Spleen (tissue), 13 donors: Measurements from ENCODE around the gene DHX38. TPM values are rescaled to one million over a fixed set of nuclear protein-coding genes. Genes with fewer than 3 reads are reported as not detected.
A peak's percentile ranks its signal among the peaks of the same experiment; 100 is the strongest.

ENCODE experiments used
- DNase-seq: peaks from one replicate; pipeline ENCODE4 v3.0.0-alpha.2; 2020
- H3K27ac ChIP-seq, 8 donors: fragments of 200-600 bp; sonication (generic) in 7 of 8; 1 replicate in 4 of 8; 2 replicates in 4 of 8; pipeline versions ENCODE4 v1.5.0 to v1.8.0; 2016 to 2021; ENCODE audit warnings: inconsistent platforms in 4 of 8, mild to moderate bottlenecking in 4 of 8, moderate library complexity in 1 of 8
- H3K27me3 ChIP-seq, 7 donors: fragments of 200-600 bp; sonication (generic) in 6 of 7; replicated peaks in 1 of 7; 1 replicate in 4 of 7; 2 replicates in 3 of 7; pipeline versions ENCODE4 v1.5.0 to v1.8.0; 2016 to 2021; ENCODE audit warnings: inconsistent platforms in 3 of 7, mild to moderate bottlenecking in 1 of 7
- H3K36me3 ChIP-seq, 6 donors: fragments of 200-600 bp; sonication (generic) in 5 of 6; 1 replicate in 4 of 6; 2 replicates in 2 of 6; pipeline versions ENCODE4 v1.5.0 to v1.8.0; 2016 to 2021; ENCODE audit warnings: inconsistent platforms in 2 of 6
- H3K4me1 ChIP-seq, 6 donors: fragments of 200-600 bp; sonication (generic) in 5 of 6; 1 replicate in 3 of 6; 2 replicates in 3 of 6; pipeline versions ENCODE4 v1.5.0 to v1.8.0; 2016 to 2021; ENCODE audit warnings: inconsistent platforms in 3 of 6
- H3K4me3 ChIP-seq, 8 donors: fragments of 200-600 bp; sonication (generic) in 7 of 8; 1 replicate in 4 of 8; 2 replicates in 4 of 8; pipeline versions ENCODE4 v1.5.0 to v1.8.0; 2016 to 2021; ENCODE audit warnings: inconsistent platforms in 4 of 8, mild to moderate bottlenecking in 4 of 8, moderate library complexity in 2 of 8
- H3K9me3 ChIP-seq, 8 donors: fragments of 200-600 bp; sonication (generic) in 7 of 8; 1 replicate in 4 of 8; 2 replicates in 4 of 8; pipeline versions ENCODE4 v1.5.0 to v1.8.0; 2016 to 2021; ENCODE audit warnings: inconsistent platforms in 4 of 8
- POLR2A ChIP-seq, 3 donors: fragments of 450-650 bp; IDR thresholded peaks; one replicate each; pipeline ENCODE4 v1.5.1; 2017; ENCODE audit warnings: antibody characterized with exemption in 3 of 3, mild to moderate bottlenecking in 1 of 3
- POLR2AphosphoS5 ChIP-seq, 3 donors: sonication (generic); formaldehyde crosslinking; IDR thresholded peaks; one replicate each; pipeline ENCODE4 v1.5.1; 2017; ENCODE audit warnings: antibody characterized with exemption in 3 of 3
- WGBS, 5 donors: extraction: QIAGEN DNeasy Blood & Tissue Kit in 3 of 5; methylation state at CpG; one replicate each; pipeline versions ENCODE4 v1.1.5 to v1.1.7; 2013 to 2018; 5-methylcytosine and 5-hydroxymethylcytosine counted together
- intact Hi-C: fragments of 100-400 bp; cut with DNase I; formaldehyde crosslinking; loops from one replicate; pipeline ENCODE4 v1.15.0; 2023; ENCODE audit warnings: low total_unique reads
- long read RNA-seq, 2 donors: transcript quantifications; one replicate each; lab custom pipeline, GENCODE V29; 2026
- polyA plus RNA-seq, 3 donors: library from polyadenylated mRNA; stranded (reverse); fragments of 200-250 nt; gene quantifications; one replicate each; pipeline ENCODE4 v1.2.1, GENCODE V29; 2013
- total RNA-seq, 7 donors: library from RNA; depleted of rRNA in 3 of 7; stranded (reverse); fragments of >200 nt in 3 of 7; fragmentation: NEBNext Ultra II Directional in 4 of 7; extraction: Animal tissue kit (Norgen Biotek cat#: 25700) in 4 of 7; gene quantifications; one replicate each; pipeline versions ENCODE4 v1.1.0 to v1.2.1, GENCODE V29; 2016 to 2021
- TF ChIP-seq, protein P1 (sequence below), 11 experiments: fragments of 200-600 bp in 7 of 11; fragments of 450-650 bp in 4 of 11; sonication (generic) in 4 of 11; IDR thresholded peaks in 8 of 11; conservative IDR thresholded peaks in 3 of 11; 1 replicate in 7 of 11; 2 replicates in 4 of 11; pipeline versions ENCODE4 v1.4.0 to v1.8.0; 2016 to 2021; ENCODE audit warnings: antibody characterized with exemption in 11 of 11, inconsistent platforms in 4 of 11, mild to moderate bottlenecking in 1 of 11
- donor health status: healthy with polysubstance abuse.
- donor health status: DM: no; HTN: no; CAD: no; lungs with moderate emphysema.
- donor health status: DM: no; HTN: no; CAD: no.
- donor health status: Bipolar disorder and iron deficiency.
- donor health status: healthy.
- donor health status: DM: no; HTN: no; CAD: no.
- donor health status: DM: yes; HTN: yes; CAD: no.

DHX38 gene
- total RNA-seq (10 to 100 TPM; 60.3 to 89.3 (median 73.0) TPM), polyA plus RNA-seq (10 to 100 TPM; 28.5 to 64.6 (median 63.0) TPM)
- long read RNA-seq, donor 1, full-length matches to known transcripts: 2 of 2 reads
- long read RNA-seq, donor 1, partial matches to known transcripts: 0 of 2 reads
- long read RNA-seq, donor 1, other reads (novel, unspliced or antisense): 0 of 2 reads
- long read RNA-seq, donor 2, partial matches to known transcripts: 6 of 7 reads
- long read RNA-seq, donor 2, other reads (novel, unspliced or antisense): 0 of 7 reads

DNA sequence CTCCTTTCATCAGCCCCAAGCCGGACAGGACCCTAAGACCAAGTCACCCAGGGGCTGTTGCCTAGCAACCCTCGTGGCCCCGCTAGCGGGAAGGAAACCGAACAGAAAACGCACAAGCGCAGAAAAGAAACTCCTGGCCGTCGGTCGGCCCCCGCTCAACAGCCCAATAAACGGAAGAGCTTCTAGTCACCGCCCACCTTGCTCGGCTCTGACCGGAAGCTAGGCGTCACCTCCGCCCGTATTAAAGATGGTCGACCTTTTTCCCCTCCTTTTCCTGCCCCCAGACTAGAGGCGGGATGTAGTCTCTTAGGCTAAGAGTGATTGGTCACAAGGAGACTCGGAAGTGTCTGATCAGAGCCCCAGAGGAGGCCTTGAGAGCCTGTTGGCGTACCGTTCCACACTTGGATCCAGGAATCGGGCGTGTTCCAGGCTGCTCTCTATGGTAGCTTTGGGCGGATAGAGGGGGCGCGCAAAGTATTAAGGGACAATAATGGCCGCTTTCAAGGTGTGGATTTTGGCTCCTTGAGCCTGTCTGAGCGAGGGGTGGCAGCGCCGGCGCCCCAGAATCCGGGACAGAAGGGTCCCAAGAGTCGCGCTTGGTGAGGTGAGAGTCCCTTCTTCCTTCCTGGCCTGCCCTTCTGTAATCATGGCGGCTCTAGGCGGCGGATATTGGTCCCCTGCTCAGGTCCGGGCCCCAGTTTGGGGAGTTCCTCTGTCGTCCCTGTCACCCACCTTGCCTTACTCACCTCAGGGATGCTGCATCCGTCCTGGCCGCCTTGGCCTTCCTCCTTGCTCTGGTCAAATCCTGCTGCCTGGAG, at the start of gene DHX38, which contains the start of gene TXNL4B:
Gene DHX38 (plus strand): TSS at position 400 of the 818 bp plus-strand sequence. CDS start 2,311 bp downstream, outside the sequence.
Gene TXNL4B (minus strand): TSS at position 173 of the 818 bp plus-strand sequence. CDS start 2,871 bp downstream, outside the sequence.
- peak; percentile 96 for DNase-seq
- Histone ChIP-seq H3K4me3 (peak within 1 kb of the TSS; percentile 60 to 93 (median 86)), H3K9me3 (no peaks in the 10 kb centered on the region), H3K4me1 (peaks cover 27 to 58% (median 40%) of the 10 kb centered on the region in 6 donors), H3K27ac (peak within 1 kb of the TSS; percentile 89 to 97 (median 92)), H3K27me3 (no peaks in the 10 kb centered on the region), H3K36me3 (peaks cover 7 to 55% (median 45%) of the 10 kb centered on the region in 6 donors)
- peak in 2 of 3 donors; percentile 33 to 60 for TF ChIP-seq POLR2A (IDR thresholded peaks at IDR 0.05)
- TF ChIP-seq POLR2AphosphoS5 (IDR thresholded peaks at IDR 0.05): peak; percentile 88 to 96 (median 93)
- TF ChIP-seq, protein P1, sequence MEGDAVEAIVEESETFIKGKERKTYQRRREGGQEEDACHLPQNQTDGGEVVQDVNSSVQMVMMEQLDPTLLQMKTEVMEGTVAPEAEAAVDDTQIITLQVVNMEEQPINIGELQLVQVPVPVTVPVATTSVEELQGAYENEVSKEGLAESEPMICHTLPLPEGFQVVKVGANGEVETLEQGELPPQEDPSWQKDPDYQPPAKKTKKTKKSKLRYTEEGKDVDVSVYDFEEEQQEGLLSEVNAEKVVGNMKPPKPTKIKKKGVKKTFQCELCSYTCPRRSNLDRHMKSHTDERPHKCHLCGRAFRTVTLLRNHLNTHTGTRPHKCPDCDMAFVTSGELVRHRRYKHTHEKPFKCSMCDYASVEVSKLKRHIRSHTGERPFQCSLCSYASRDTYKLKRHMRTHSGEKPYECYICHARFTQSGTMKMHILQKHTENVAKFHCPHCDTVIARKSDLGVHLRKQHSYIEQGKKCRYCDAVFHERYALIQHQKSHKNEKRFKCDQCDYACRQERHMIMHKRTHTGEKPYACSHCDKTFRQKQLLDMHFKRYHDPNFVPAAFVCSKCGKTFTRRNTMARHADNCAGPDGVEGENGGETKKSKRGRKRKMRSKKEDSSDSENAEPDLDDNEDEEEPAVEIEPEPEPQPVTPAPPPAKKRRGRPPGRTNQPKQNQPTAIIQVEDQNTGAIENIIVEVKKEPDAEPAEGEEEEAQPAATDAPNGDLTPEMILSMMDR (IDR thresholded peaks at IDR 0.05 in 8 of 11, conservative IDR thresholded peaks at IDR 0.05 in 3 of 11): peak in 6 of 11 experiments; percentile 8 to 50 (median 29)
- intact Hi-C loops: loop anchor here (5.0 to 10.0 kb wide), 2 partner anchors 81 to 199 kb away; partner anchors contain the start of gene IST1
- 0% methylated on average over 32 to 43 of the region's 43 CpGs for WGBS, 5 donors

DNA sequence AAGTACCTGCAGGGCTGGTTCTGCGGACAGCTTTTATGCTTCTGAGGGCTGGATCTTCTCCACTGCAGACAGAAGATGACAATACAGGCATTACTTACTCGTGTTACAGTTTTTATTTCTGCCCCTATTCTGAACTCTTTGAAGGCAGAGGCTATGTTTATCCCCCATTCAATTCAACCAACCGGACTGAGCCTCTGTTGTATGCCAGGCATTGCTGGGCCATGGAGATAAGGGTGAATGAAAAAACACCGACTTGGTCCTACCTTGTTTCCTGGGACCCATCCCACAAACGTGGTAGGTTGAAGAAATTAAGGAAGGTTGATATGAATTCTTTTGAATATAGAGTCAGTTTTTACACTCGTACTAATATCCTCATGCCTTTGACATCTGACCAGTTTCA, 49.4 kb upstream of the DHX38 start:
- H3K36me3 ChIP-seq: peaks cover 0 to 36% (median 5%) of the 10 kb centered on the region in 6 donors
- intact Hi-C loops: no loop called here
- H3K27ac ChIP-seq: no peak overlapping the region
- no peak overlapping the region for H3K4me3 ChIP-seq
- peaks cover 0 to 18% (median 7%) of the 10 kb centered on the region in 6 donors for H3K4me1 ChIP-seq
- no peak for DNase-seq
- 74 to 80% (median 77%) methylated on average over 6 of the region's 6 CpGs for WGBS, 5 donors
- H3K9me3 ChIP-seq: peaks cover 0 to 14% (median 9%) of the 10 kb centered on the region in 8 donors
- no peaks in the 10 kb centered on the region for H3K27me3 ChIP-seq
- TF ChIP-seq, protein P1 (IDR thresholded peaks at IDR 0.05 in 8 of 11, conservative IDR thresholded peaks at IDR 0.05 in 3 of 11): no peak
- TF ChIP-seq POLR2A (IDR thresholded peaks at IDR 0.05) (no peak), POLR2AphosphoS5 (IDR thresholded peaks at IDR 0.05) (no peak)

DNA sequence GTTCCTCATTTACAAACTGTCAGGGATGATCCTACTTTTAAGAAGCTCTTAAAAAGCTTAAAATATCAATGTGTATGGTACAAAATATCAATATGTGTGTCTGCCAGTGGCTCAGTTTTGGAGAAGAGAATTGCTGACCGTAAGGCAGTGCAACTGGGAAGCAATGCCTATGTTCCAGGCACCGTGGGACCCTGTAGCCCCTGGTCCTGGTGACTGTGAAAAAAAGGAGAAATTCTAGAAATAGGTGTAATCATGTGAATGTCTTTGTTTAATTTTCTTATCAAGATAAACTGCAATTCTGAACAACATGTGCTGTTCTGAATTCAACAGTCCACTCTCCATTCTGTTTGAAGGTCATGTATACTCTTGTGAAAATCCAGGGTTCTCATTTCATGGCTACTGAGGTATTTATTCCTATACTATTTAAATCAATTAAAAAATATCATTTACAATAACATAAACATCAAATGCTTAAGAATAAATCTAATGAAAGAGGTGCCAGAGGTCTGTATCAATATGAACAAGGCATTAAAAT, 48.8 kb upstream of the DHX38 start:
- Histone ChIP-seq H3K36me3 (peaks cover 0 to 35% (median 5%) of the 10 kb centered on the region in 6 donors), H3K27me3 (no peaks in the 10 kb centered on the region), H3K9me3 (peaks cover 0 to 20% (median 14%) of the 10 kb centered on the region in 8 donors), H3K4me3 (no peak overlapping the region), H3K27ac (no peak overlapping the region), H3K4me1 (peaks cover 0 to 18% (median 7%) of the 10 kb centered on the region in 6 donors)
- TF ChIP-seq POLR2AphosphoS5 (IDR thresholded peaks at IDR 0.05): no peak
- no peak for TF ChIP-seq POLR2A (IDR thresholded peaks at IDR 0.05)
- TF ChIP-seq, protein P1 (IDR thresholded peaks at IDR 0.05 in 8 of 11, conservative IDR thresholded peaks at IDR 0.05 in 3 of 11): no peak
- 64 to 99% (median 67%) methylated on average over 2 of the region's 2 CpGs for WGBS, 5 donors
- intact Hi-C loops: no loop called here
- DNase-seq: no peak
